Gastrocnemius medialis (tissue), 4 donors: ENCODE data around the gene AANAT. TPM values are rescaled to one million over a fixed set of nuclear protein-coding genes. Genes with fewer than 3 reads are reported as not detected.

Experiments
- ATAC-seq, 2 donors: fragments of 150-250 bp; one replicate each; pipeline ENCODE4 v1.9.1; 2016
- DNase-seq, 2 donors: peaks; one replicate each; pipeline ENCODE4 v3.0.0-alpha.2; 2019
- H3K27ac ChIP-seq, 4 donors: fragments of 200-600 bp; sonication (generic); 1 replicate in 1 of 4; 2 replicates in 3 of 4; pipeline ENCODE4 v1.5.1; 2016 to 2018; ENCODE audit warnings: mild to moderate bottlenecking in 2 of 4, moderate library complexity in 1 of 4
- H3K27me3 ChIP-seq, 3 donors: fragments of 200-600 bp; sonication (generic) in 2 of 3; 1 replicate in 1 of 3; 2 replicates in 2 of 3; pipeline versions ENCODE4 v1.5.1 to v1.6.0; 2016 to 2019; ENCODE audit warnings: mild to moderate bottlenecking in 1 of 3, moderate library complexity in 1 of 3
- H3K36me3 ChIP-seq, 2 donors: fragments of 200-600 bp; sonication (generic) in 1 of 2; one replicate each; pipeline ENCODE4 v1.5.1; 2017 to 2018
- H3K4me1 ChIP-seq, 2 donors: fragments of 200-600 bp; sonication (generic) in 1 of 2; one replicate each; pipeline ENCODE4 v1.5.1; 2016 to 2017; ENCODE audit warnings: mild to moderate bottlenecking in 2 of 2
- H3K4me3 ChIP-seq, 4 donors: fragments of 200-600 bp; sonication (generic) in 3 of 4; 1 replicate in 1 of 4; 2 replicates in 3 of 4; pipeline ENCODE4 v1.5.1; 2016 to 2019; ENCODE audit warnings: mild to moderate bottlenecking in 2 of 4
- H3K9me3 ChIP-seq, 3 donors: fragments of 200-600 bp; sonication (generic) in 2 of 3; 1 replicate in 1 of 3; 2 replicates in 2 of 3; pipeline ENCODE4 v1.5.1; 2016 to 2019
- CTCF ChIP-seq, 5 experiments: fragments of 450-650 bp in 3 of 5; fragments of 200-600 bp in 2 of 5; sonication (generic) in 2 of 5; IDR thresholded peaks in 4 of 5; conservative IDR thresholded peaks in 1 of 5; 1 replicate in 4 of 5; 2 replicates in 1 of 5; pipeline ENCODE4 v1.5.1; 2016 to 2019; ENCODE audit warnings: antibody characterized with exemption in 5 of 5, mild to moderate bottlenecking in 3 of 5, moderate library complexity in 3 of 5
- POLR2A ChIP-seq, 2 donors: fragments of 450-650 bp; IDR thresholded peaks; one replicate each; pipeline ENCODE4 v1.6.1; 2017; ENCODE audit warnings: antibody characterized with exemption in 2 of 2, mild to moderate bottlenecking in 2 of 2, moderate library complexity in 2 of 2
- in situ Hi-C, 4 donors: fragments of 200-750 bp; cut with MboI; loops; one replicate each; pipeline versions ENCODE4 v1.15.0 to v1.8.0; 2017; ENCODE audit warnings: low sequenced_read_pairs in 4 of 4
- intact Hi-C: fragments of 100-400 bp; cut with DNase I; formaldehyde crosslinking; loops from one replicate; pipeline ENCODE4 v1.15.1; 2023; ENCODE audit warnings: low total_unique reads
- total RNA-seq, 4 donors: library from RNA; depleted of rRNA; stranded (reverse); fragments of >200 nt; gene quantifications; one replicate each; pipeline versions ENCODE4 v1.1.0 to v1.2.3, GENCODE V29; 2016

AANAT gene
- total RNA-seq, 4 donors from 2014 or later, result not detected

GRCh38 chr17:76496464-76496863 is 29.1 kb downstream of the AANAT start:
- H3K4me3 ChIP-seq, result no peak overlapping the region
- H3K9me3 ChIP-seq, result no peaks in the 10 kb centered on the region
- H3K27ac ChIP-seq, result peak overlapping the region in 2 of 4 donors; percentile 93 to 94
- intact Hi-C loops (no loop called here), in situ Hi-C loops (no loop called here)
- ATAC-seq, result no peak
- no peak for DNase-seq
- TF ChIP-seq CTCF (IDR thresholded peaks at IDR 0.05 in 4 of 5, conservative IDR thresholded peaks at IDR 0.05 in 1 of 5) (no peak), POLR2A (IDR thresholded peaks at IDR 0.05) (no peak)
- no peaks in the 10 kb centered on the region for H3K36me3 ChIP-seq
- no peaks in the 10 kb centered on the region for H3K27me3 ChIP-seq
- peaks cover 46 to 58% of the 10 kb centered on the region in 2 donors for H3K4me1 ChIP-seq

- ATAC-seq, result no peak
- peak overlapping the region; percentile 90 to 94 (median 92) for H3K27ac ChIP-seq
- in situ Hi-C loops (no loop called here), intact Hi-C loops (no loop called here)
- no peaks in the 10 kb centered on the region for H3K27me3 ChIP-seq
- H3K9me3 ChIP-seq, result no peaks in the 10 kb centered on the region
- DNase-seq, result no peak
- H3K4me1 ChIP-seq, result peaks cover 51 to 61% of the 10 kb centered on the region in 2 donors
- no peak for TF ChIP-seq CTCF (IDR thresholded peaks at IDR 0.05 in 4 of 5, conservative IDR thresholded peaks at IDR 0.05 in 1 of 5)
- no peak for TF ChIP-seq POLR2A (IDR thresholded peaks at IDR 0.05)
- H3K4me3 ChIP-seq, result peak overlapping the region; percentile 18 to 47 (median 38)
- no peaks in the 10 kb centered on the region for H3K36me3 ChIP-seq
Measured at GRCh38 chr17:76497699-76497978, 30.2 kb downstream of the AANAT start.

GRCh38 chr17:76497979-76498875 is 30.8 kb downstream of the AANAT start:
- Histone ChIP-seq H3K4me3 (peak overlapping the region; percentile 18 to 47 (median 38)), H3K4me1 (peaks cover 50 to 56% of the 10 kb centered on the region in 2 donors)
- TF ChIP-seq CTCF (IDR thresholded peaks at IDR 0.05 in 4 of 5, conservative IDR thresholded peaks at IDR 0.05 in 1 of 5) (no peak), POLR2A (IDR thresholded peaks at IDR 0.05) (peak; percentile 41 to 43)

GRCh38 chr17:76498876-76499251 is 31.5 kb downstream of the AANAT start:
- Histone ChIP-seq H3K27me3 (no peaks in the 10 kb centered on the region), H3K27ac (peak overlapping the region; percentile 90 to 94 (median 92)), H3K9me3 (no peaks in the 10 kb centered on the region), H3K4me1 (peaks cover 48 to 49% of the 10 kb centered on the region in 2 donors), H3K36me3 (no peaks in the 10 kb centered on the region), H3K4me3 (peak overlapping the region; percentile 4 to 71 (median 33))
- DNase-seq, result no peak
- intact Hi-C loops, result loop anchor here (2.0 kb wide), 1 partner anchor 46 kb away; the partner anchor contains the start of gene UBE2O
- in situ Hi-C loops, result no loop called here
- ATAC-seq, result no peak
- no peak for TF ChIP-seq POLR2A (IDR thresholded peaks at IDR 0.05)
- TF ChIP-seq CTCF (IDR thresholded peaks at IDR 0.05 in 4 of 5, conservative IDR thresholded peaks at IDR 0.05 in 1 of 5), result no peak

More at GRCh38 chr17:76497979-76498875, 30.8 kb downstream of the AANAT start:
- intact Hi-C loops (loop anchor here (2.0 kb wide), 1 partner anchor 45 kb away; the partner anchor contains the start of gene UBE2O), in situ Hi-C loops (no loop called here)
- Histone ChIP-seq H3K27ac (peak overlapping the region; percentile 90 to 94 (median 92)), H3K36me3 (no peaks in the 10 kb centered on the region), H3K9me3 (no peaks in the 10 kb centered on the region), H3K27me3 (no peaks in the 10 kb centered on the region)
- ATAC-seq, result peak; percentile 55 to 57
- peak; percentile 74 to 84 for DNase-seq
